Stimulated activated CD8-positive, alpha-beta memory T cell treated with anti-CD3 and anti-CD28 coated beads, Interleukin-12 subunit alpha, Interleukin-12 subunit beta, amount 100 ng/mL, for 4 hours (primary cell): ENCODE measurements around the gene CYP46A1.

Experiments
- DNase-seq: peaks from one replicate; pipeline ENCODE4 v3.0.0-alpha.2; 2020; ENCODE audit warnings: low read depth

The CYP46A1 gene

GRCh38 chr14:99744199-99744872 is 60.2 kb downstream of the CYP46A1 start:
- no peak for DNase-seq

GRCh38 chr14:99744873-99745224 is 60.8 kb downstream of the CYP46A1 start:
- no peak for DNase-seq

- DNase-seq, result no peak
Measured at GRCh38 chr14:99745307-99745951, 61.3 kb downstream of the CYP46A1 start.

- no peak for DNase-seq
Measured at GRCh38 chr14:99747167-99747566, 63.1 kb downstream of the CYP46A1 start.

GRCh38 chr14:99747582-99748330 is 63.7 kb downstream of the CYP46A1 start:
- DNase-seq, result no peak

- DNase-seq, result no peak
Measured at GRCh38 chr14:99748529-99748928, 64.4 kb downstream of the CYP46A1 start.

- no peak for DNase-seq
Measured at GRCh38 chr14:99749142-99749541, 65.0 kb downstream of the CYP46A1 start.

- DNase-seq, result no peak
Measured at GRCh38 chr14:99749763-99750715, 65.9 kb downstream of the CYP46A1 start.

- no peak for DNase-seq
Measured at GRCh38 chr14:99750746-99751450, 66.8 kb downstream of the CYP46A1 start.

DNA sequence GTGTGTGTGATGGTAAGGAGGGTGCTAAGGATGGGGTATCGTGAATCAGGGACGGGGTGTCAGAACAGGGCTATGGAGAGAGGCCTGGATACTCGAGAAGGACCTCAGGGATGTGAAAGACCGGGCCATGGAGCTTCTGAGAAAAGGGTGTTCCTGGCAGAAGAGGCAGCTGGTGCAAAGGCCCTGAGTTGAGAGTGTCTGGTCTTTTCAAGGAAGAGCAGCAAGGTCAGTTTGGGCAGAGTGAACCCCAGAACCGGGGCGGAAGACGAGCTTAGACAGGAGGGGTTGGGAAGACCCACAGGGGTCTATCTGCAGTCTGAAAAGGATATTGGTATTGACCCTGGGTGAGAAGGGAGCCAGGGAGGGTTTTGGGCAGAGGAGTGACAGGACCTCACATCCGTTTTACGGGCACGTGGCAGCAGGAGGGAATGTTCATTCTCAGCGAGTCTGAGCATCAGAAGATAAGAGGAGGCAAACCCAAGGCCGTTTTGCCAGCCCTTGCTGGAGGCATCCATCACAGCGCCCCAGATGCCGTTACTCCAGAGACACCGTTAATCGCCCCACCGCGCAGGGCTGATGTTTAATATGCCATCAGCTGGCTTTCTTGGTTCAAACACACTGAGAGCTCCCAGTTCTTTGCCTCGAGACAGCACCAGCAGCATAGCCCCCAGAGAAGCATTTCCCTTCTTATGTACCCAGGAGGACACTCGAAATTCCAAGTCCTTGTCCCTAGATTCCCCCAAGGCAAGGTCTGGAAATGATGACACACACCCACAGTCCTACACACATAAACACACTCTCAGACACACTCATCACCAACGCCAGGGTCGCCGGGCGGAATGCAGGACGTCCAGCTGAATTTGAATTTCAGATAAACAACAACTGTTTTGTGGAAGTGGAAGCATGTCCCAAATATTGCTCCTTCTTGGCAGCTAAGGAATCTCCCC is 67.7 kb downstream of the CYP46A1 start:
- DNase-seq, result no peak

GRCh38 chr14:99752486-99753121 is 68.5 kb downstream of the CYP46A1 start:
- no peak for DNase-seq

GRCh38 chr14:99753225-99754140 is 69.4 kb downstream of the CYP46A1 start:
- no peak for DNase-seq

DNA sequence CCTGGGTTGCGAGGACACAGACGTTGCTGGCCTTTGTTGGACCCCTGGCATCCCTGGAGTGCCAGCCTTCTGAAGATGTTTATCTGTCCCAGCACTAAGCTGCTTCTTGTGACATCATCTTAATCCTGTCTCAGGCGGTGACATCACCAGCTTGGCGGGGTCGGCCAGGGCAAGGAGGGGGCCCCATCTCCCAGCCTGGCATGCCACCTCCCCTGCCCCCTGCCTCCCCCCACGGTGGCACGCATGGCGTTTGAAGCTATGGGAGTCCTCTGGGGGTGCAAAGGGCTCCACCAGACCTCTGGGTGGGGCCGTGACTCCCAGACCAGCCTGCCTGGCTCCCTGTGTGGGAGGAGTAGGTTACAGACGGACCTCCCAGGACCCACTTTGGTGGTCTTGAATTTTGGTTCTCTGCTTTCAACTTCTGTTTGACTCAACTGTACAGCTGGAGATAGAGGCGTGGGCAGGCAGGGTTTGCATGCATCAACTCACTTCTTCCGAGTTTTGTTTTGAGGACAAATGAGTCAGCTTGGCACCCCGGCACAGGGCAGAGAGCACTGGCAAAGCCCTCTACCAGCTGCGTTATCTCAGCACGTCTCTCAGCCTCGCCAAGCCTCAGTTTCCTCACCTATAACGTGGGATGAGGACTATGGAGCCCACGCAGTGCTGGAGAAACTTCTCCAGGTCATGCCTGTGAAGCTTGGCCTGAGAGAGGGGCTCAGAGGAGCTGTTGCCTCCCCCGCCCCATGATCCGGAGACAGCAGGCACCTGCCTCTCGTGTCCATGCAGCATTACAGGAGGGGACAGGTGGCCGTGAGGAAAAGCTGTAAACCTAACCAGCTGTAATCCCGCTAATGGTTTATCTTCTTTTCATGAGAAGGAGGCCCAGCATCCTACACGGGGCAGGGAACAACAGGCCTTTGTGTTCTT is 70.3 kb downstream of the CYP46A1 start:
- no peak for DNase-seq

DNA sequence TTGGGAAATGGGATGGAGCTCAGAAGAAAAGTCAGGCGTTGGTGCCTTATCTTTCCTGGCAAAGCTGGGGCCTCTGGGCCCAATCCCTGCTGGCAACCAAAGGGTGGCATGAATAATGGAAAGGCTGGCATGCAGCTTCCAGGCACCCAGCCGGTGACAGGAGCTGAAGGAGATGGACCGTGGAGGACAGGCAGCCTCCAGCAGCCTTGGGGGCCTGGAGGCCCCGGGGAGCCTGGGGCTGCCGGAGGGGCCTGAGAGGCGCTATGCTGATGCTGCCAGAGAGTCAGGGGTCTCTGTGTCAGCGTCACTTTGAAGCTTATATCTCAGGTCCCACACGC is 70.9 kb downstream of the CYP46A1 start:
- DNase-seq, result no peak

- no peak for DNase-seq
Measured at GRCh38 chr14:99755629-99756603, 71.8 kb downstream of the CYP46A1 start.

DNA sequence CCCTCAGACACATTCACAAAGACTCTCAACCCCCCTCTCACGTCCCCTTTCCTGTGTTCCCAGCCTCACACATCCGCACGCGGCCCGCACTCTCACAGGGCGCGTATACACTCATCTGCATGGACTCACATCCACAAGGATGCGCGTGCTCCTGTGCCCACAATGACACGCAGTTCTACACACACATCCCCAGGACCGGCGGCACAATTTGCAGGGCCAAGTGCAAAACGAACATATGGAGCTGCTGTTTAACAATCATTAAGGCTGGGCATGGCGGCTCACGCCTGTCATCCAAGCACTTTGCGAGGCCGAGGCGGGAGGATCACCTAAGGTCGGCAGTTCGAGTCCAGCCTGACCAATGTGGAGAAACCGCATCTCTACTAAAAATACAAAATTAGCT is 72.7 kb downstream of the CYP46A1 start:
- no peak for DNase-seq
